K562 (cell line): Measurements from ENCODE around the gene JADE2. TPM values are rescaled to one million over a fixed set of nuclear protein-coding genes. Genes with fewer than 3 reads are reported as not detected.
A peak's percentile ranks its signal among the peaks of the same experiment; 100 is the strongest.

ENCODE experiments used
- CBX8 ChIP-seq: fragments of 200-600 bp; sonication (generic); IDR thresholded peaks from 2 replicates; pipeline ENCODE4 v1.6.1; 2012; ENCODE audit warnings: borderline replicate concordance, mixed run types, low read depth, mild to moderate bottlenecking, moderate library complexity, mixed read lengths, low read length, control low read depth, inconsistent platforms; ENCODE audit not compliant: poor library complexity, severe bottlenecking; ENCODE audit errors: extremely low read depth
- CXXC5 ChIP-seq: fragments of 250-450 bp; sonication (Bioruptor Pico); IDR thresholded peaks from 2 replicates; pipeline ENCODE4 v1.8.0; 2022; ENCODE audit warnings: inconsistent platforms, mild to moderate bottlenecking, moderate library complexity
- GABPA ChIP-seq: fragments of 200-800 bp; sonication (Bioruptor generic); conservative IDR thresholded peaks from 2 replicates; pipeline ENCODE4 v1.6.1; 2016; ENCODE audit warnings: low read depth, missing genetic modification characterization, missing compliant biosample characterization
- MTF1 ChIP-seq: fragments of 250-450 bp; sonication (Bioruptor Pico); IDR thresholded peaks from 2 replicates; pipeline ENCODE4 v1.9.0; 2021; ENCODE audit warnings: moderate library complexity, mild to moderate bottlenecking, inconsistent platforms, borderline replicate concordance
- PCBP1 ChIP-seq: fragments of 200-400 bp; formaldehyde crosslinking; IDR thresholded peaks from 2 replicates; pipeline ENCODE4 v1.6.1; 2018; ENCODE audit warnings: mild to moderate bottlenecking, low read depth, low read length; ENCODE audit not compliant: poor library complexity, severe bottlenecking
- STAG1 ChIP-seq: sonication (generic); formaldehyde crosslinking; IDR thresholded peaks from 2 replicates; pipeline ENCODE4 v1.5.0; 2020; ENCODE audit warnings: missing genetic modification reagents, borderline replicate concordance
- TAF7 ChIP-seq: fragments of 450-650 bp; IDR thresholded peaks from 2 replicates; pipeline ENCODE4 v1.6.1; 2016; ENCODE audit warnings: missing genetic modification characterization, missing compliant biosample characterization
- TCF7L2 ChIP-seq: fragments of 150-350 bp; IDR thresholded peaks from 2 replicates; pipeline ENCODE4 v1.6.1; 2016; ENCODE audit warnings: low read depth, mild to moderate bottlenecking, low read length, moderate library complexity
- VEZF1 ChIP-seq: fragments of 200-800 bp; sonication (Bioruptor generic); IDR thresholded peaks from 2 replicates; pipeline ENCODE4 v1.6.1; 2017; ENCODE audit warnings: missing genetic modification characterization, missing compliant biosample characterization
- ZBTB7A ChIP-seq: IDR thresholded peaks from 2 replicates; pipeline ENCODE4 v1.6.1; 2011; ENCODE audit warnings: low read depth, mild to moderate bottlenecking, low read length, moderate library complexity, borderline replicate concordance; ENCODE audit not compliant: control insufficient read depth
- ZFP36 ChIP-seq: fragments of 150-350 bp; IDR thresholded peaks from 2 replicates; pipeline ENCODE4 v1.6.1; 2018; ENCODE audit warnings: low read length, low read depth; ENCODE audit not compliant: partially characterized antibody
- ZKSCAN1 ChIP-seq: fragments of 150-350 bp; IDR thresholded peaks from 2 replicates; pipeline ENCODE4 v1.6.1; 2016; ENCODE audit warnings: low read depth, low read length
- ZNF584 ChIP-seq: fragments of 200-800 bp; sonication (Bioruptor generic); IDR thresholded peaks from 2 replicates; pipeline ENCODE4 v1.6.1; 2016; ENCODE audit warnings: low read depth, mild to moderate bottlenecking, missing genetic modification characterization, missing compliant biosample characterization
- ZNF75A ChIP-seq: fragments of 450-650 bp; formaldehyde crosslinking; IDR thresholded peaks from 2 replicates; pipeline ENCODE4 v1.4.0; 2020; ENCODE audit warnings: mild to moderate bottlenecking
- ZNF79 ChIP-seq: fragments of 250-450 bp; sonication (Bioruptor Pico); IDR thresholded peaks from 2 replicates; pipeline ENCODE4 v1.4.0; 2020; ENCODE audit warnings: low read depth, mild to moderate bottlenecking, moderate library complexity
- polyA plus RNA-seq, 8 experiments: library from polyadenylated mRNA; depleted of rRNA in 4 of 8; stranded (reverse) in 5 of 8; unstranded in 3 of 8; fragments of >200 nt; fragmentation: Nextera tagmentation in 2 of 8; fragmentation: Illumina TruSeq in 1 of 8; extraction: Ambion mirVana in 2 of 8; extraction: Trizol in 1 of 8; gene quantifications; 2 replicates each; pipeline versions ENCODE4 v1.2.1 to v1.2.3, GENCODE V29; 2011 to 2014; ENCODE audit warnings: inconsistent platforms in 1 of 8, missing spikeins in 1 of 8
- total RNA-seq, 7 experiments: library from RNA; depleted of rRNA in 6 of 7; stranded (reverse); fragments of >200 nt in 6 of 7; fragmentation: Illumina TruSeq in 2 of 7; extraction: Trizol in 2 of 7; gene quantifications; 2 replicates each; pipeline versions ENCODE4 v1.2.1 to v1.2.3, GENCODE V29; 2011 to 2021; ENCODE audit warnings: low replicate concordance in 1 of 7
- TF ChIP-seq, protein P1 (sequence below), 2 experiments: fragments of 450-650 bp; IDR thresholded peaks; 2 replicates each; pipeline ENCODE4 v1.6.1; 2018; ENCODE audit warnings: mild to moderate bottlenecking in 2 of 2, low read depth in 1 of 2; ENCODE audit not compliant: partially characterized antibody in 2 of 2
- TF ChIP-seq, protein P2 (sequence below): sonication (generic); formaldehyde crosslinking; IDR thresholded peaks from 2 replicates; pipeline ENCODE4 v1.9.0; 2022; ENCODE audit warnings: mild to moderate bottlenecking, missing genetic modification reagents
- TF ChIP-seq, protein P3 (sequence below): conservative IDR thresholded peaks from 2 replicates; pipeline ENCODE4 v1.6.1; 2011; ENCODE audit warnings: low read depth, mild to moderate bottlenecking, low read length; ENCODE audit not compliant: control insufficient read depth

The JADE2 gene
- total and polyA plus RNA-seq, 9 of the 15 experiments (the other 6 are each of a cell fraction or from before 2014, with no cell fraction given): 0.50 to 23.3 (median 9.1) TPM

- TF ChIP-seq, protein P1, sequence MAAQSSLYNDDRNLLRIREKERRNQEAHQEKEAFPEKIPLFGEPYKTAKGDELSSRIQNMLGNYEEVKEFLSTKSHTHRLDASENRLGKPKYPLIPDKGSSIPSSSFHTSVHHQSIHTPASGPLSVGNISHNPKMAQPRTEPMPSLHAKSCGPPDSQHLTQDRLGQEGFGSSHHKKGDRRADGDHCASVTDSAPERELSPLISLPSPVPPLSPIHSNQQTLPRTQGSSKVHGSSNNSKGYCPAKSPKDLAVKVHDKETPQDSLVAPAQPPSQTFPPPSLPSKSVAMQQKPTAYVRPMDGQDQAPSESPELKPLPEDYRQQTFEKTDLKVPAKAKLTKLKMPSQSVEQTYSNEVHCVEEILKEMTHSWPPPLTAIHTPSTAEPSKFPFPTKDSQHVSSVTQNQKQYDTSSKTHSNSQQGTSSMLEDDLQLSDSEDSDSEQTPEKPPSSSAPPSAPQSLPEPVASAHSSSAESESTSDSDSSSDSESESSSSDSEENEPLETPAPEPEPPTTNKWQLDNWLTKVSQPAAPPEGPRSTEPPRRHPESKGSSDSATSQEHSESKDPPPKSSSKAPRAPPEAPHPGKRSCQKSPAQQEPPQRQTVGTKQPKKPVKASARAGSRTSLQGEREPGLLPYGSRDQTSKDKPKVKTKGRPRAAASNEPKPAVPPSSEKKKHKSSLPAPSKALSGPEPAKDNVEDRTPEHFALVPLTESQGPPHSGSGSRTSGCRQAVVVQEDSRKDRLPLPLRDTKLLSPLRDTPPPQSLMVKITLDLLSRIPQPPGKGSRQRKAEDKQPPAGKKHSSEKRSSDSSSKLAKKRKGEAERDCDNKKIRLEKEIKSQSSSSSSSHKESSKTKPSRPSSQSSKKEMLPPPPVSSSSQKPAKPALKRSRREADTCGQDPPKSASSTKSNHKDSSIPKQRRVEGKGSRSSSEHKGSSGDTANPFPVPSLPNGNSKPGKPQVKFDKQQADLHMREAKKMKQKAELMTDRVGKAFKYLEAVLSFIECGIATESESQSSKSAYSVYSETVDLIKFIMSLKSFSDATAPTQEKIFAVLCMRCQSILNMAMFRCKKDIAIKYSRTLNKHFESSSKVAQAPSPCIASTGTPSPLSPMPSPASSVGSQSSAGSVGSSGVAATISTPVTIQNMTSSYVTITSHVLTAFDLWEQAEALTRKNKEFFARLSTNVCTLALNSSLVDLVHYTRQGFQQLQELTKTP (IDR thresholded peaks at IDR 0.05; ENCODE audit: low read depth in 1 of 2, partially characterized antibody in 2 of 2): no peak
- TF ChIP-seq CBX8: no peak
- TF ChIP-seq, protein P2, sequence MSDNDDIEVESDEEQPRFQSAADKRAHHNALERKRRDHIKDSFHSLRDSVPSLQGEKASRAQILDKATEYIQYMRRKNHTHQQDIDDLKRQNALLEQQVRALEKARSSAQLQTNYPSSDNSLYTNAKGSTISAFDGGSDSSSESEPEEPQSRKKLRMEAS (CRISPR knock-in tag): peak; percentile 73
- TF ChIP-seq MTF1 (CRISPR knock-in tag): no peak
- no peak for TF ChIP-seq TCF7L2
- peak; percentile 40 for TF ChIP-seq CXXC5 (CRISPR knock-in tag)
- TF ChIP-seq TAF7 (tag): no peak
- TF ChIP-seq GABPA: peak; percentile 69
- no peak for TF ChIP-seq STAG1 (CRISPR knock-in tag)
- TF ChIP-seq, protein P3, sequence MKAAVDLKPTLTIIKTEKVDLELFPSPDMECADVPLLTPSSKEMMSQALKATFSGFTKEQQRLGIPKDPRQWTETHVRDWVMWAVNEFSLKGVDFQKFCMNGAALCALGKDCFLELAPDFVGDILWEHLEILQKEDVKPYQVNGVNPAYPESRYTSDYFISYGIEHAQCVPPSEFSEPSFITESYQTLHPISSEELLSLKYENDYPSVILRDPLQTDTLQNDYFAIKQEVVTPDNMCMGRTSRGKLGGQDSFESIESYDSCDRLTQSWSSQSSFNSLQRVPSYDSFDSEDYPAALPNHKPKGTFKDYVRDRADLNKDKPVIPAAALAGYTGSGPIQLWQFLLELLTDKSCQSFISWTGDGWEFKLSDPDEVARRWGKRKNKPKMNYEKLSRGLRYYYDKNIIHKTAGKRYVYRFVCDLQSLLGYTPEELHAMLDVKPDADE: no peak
- peak; percentile 73 for TF ChIP-seq VEZF1 (CRISPR knock-in tag)
- TF ChIP-seq ZNF75A (CRISPR knock-in tag): no peak
- no peak for TF ChIP-seq ZNF79 (CRISPR knock-in tag)
- TF ChIP-seq ZFP36: no peak
- peak; percentile 73 for TF ChIP-seq PCBP1
- TF ChIP-seq ZNF584 (CRISPR knock-in tag): no peak
- peak; percentile 80 for TF ChIP-seq ZBTB7A
- TF ChIP-seq ZKSCAN1: no peak
Observed at GRCh38 chr5:134524272-134524825, 1.1 kb upstream of the JADE2 start (continued).
